ENCODE measurements around the gene OSGIN1. TPM values are rescaled to one million over a fixed set of nuclear protein-coding genes. Genes with fewer than 3 reads are reported as not detected.

The OSGIN1 gene
- total RNA-seq, 1 donor from 2014 or later = 1.4 TPM

DNA sequence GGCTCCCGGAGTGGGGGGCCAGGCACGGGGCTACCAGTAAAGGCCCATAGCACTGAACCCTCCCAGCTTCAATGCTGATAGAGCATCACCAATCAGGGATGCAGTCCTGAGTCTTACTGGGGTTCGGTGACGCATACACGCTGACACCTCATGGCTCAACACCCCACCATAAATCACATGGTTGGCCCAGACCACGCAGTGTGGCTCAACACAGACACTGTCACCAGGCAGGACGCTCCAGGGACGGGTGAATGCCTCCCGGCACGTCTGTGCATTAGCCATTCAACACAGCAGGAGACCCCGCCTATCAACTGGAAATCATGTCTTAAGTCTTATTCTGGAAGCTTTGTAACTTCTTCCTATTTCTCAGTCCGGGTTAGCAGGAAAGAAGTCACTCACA is 50.0 kb downstream of the OSGIN1 start:
- DNase-seq (ENCODE audit: low read depth) = no peak

DNA sequence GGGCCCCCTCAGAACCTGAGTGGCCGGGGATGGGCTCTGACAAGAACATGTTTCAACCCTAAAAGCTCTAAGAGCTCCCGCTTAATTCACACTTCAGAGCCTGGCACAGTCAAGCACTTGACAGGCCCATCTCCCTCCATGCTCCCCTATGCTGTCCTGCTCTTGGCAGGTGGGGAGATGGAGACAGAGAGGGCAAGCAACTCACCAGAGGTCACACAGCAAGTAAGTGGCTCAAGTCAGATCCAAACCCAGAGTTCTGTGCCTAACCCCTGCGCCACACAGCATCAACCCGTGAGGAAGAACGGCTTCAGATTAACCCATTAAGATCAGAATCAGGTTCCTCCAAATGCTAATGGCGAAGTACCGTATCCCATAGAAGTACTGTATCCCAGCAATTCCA is 51.4 kb downstream of the OSGIN1 start:
- DNase-seq (ENCODE audit: low read depth) = no peak

DNA sequence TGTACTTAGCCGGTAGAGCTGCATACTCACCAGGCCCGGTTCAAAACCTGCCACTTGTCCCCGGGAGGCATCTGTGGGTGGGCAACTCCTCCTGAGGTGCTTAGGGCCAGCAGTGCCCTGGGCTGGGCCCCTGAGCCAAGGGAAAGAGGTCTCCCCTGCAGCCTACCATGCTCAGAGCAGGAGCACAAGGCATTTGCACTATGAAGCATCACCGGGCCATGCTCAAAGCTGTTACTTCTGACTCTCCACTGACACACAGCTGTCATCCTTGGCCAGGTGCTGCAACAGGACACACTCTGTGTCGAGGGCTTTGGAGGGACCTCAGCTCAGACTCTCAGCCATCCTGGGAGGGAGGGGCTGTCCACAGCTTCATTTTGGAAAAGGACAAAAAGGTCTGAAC is 52.4 kb downstream of the OSGIN1 start:
- no peak for DNase-seq (ENCODE audit: low read depth)

DNA sequence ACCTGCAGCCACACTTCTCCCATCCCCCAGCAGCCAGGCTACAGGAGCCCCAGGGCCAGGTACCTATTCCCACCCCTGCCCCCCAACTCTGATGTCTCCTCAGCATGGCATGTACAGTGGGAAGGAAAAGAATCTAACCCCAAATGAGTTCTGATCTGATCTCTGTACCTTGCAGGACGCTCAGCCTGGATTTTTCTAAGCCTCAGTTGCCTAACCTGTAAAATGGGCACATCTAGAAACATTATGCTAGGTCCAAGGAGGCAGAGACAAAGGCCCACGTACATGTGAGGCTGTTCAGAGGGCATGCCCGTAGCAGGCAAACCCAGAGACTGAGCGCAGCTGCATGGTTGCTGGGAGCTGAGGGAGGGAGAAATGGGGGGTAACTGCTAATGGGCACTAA is 54.5 kb downstream of the OSGIN1 start:
- no peak for DNase-seq (ENCODE audit: low read depth)

DNA sequence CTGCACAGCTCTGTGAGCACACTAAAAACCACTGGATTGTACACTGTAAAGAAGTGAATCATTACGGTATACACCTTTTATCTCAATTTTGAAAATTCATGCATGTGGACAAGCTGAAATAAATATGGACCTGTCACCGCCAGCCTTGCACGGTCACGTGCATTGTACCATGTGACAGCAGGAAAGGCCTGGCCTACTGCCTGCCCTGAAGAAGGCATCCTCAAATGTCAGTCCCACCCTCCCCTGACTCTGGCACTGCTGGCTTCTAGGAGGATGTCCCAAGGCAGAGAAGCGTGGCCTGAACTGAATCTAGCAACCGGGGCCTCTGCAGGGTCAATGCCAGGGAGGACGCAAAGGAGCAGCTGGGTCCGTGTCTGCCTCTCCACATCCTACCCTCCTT is 54.9 kb downstream of the OSGIN1 start:
- no peak for DNase-seq (ENCODE audit: low read depth)

DNA sequence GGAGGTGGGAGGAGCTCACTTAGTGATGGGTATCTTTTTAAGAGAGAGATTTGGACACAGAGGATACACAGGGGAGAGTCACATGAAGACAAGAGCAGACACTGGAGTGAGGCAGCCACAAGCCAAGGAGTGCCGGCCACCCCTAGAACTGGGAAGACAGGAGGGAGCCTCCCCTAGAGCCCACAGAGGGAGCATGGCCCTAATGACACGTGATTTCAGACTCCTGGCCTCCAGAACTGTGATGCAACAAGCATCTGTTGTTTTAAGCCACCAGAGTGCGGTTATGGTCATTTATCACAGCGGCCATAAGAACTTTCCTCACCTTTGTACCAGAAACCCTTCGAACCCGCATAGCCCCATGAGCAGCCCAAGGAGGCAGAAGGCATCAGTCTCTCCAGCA is 56.2 kb downstream of the OSGIN1 start:
- DNase-seq (ENCODE audit: low read depth) = no peak

DNA sequence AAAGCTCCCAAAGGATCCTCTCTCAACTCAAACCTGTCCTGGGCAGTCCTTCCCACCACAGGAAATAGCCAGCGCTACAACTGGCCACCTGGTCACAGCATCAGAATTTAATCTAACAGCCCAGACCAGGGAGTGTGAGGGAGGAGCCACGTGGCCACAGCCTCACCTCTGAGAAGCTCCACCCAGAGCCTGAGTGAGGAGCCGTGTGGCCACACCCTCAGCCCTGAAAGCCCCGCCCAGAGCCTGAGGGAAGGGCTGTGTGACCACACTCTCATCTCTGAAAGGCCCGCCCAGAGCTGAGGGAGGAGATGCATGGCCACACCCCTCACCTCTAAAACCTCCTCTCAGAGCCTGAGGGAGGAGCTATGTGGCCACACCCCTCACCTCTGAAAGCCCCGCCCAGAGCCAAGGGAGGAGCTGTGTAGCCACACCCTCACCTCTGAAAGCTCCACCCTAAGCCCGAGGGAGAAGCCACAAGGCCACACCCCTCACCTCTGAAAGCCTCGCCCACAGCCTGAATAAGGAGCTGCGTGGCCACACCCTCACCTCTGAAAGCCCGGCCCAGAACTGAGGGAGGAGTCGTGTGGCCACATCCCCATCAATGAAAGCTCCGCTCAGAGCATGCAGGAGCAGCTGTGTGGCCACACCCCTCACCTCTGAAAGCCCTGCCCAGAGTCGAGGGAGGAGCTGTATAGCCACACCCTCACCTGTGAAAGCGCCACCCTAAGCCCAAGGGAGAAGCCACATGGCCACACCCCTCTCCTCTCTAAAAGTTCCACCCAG is 60.9 kb downstream of the OSGIN1 start:
- peak; percentile 67 for DNase-seq (ENCODE audit: low read depth)

DNA sequence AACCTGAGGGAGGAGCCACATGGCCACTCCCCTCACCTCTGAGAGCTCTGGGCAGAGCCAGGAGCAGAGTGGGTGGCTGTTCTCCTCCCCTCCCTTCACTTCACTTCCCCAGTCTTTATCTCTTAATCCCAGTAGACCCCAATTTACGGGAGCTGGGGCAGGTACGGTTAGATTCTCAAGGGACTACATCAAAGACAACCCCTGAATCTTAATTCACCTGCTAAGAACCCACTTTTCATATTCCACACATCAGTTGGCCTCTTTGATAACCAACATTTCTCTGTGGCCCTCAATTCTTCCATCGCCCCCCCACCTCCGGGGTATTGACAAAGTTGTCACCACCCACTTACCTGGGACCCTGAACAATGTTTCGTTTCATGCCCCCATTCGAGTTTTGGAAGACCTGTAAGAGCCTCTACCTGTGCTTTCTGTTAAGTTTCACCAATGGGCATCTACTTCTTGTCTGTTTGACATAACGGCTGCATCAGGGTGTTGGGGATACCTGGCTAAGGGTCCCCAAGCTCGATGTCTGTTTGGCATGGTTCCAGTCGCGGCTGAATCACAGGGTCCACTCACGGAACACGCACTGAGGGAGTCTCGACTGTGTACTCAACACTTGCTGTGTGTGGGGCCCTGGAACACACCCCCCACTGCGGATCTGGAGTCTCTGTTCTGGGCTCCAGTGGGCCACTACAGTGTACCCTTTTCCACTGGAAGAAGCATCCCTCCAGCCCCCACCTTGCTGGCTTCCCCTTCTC is 61.7 kb downstream of the OSGIN1 start:
- DNase-seq (ENCODE audit: low read depth) = no peak

DNA sequence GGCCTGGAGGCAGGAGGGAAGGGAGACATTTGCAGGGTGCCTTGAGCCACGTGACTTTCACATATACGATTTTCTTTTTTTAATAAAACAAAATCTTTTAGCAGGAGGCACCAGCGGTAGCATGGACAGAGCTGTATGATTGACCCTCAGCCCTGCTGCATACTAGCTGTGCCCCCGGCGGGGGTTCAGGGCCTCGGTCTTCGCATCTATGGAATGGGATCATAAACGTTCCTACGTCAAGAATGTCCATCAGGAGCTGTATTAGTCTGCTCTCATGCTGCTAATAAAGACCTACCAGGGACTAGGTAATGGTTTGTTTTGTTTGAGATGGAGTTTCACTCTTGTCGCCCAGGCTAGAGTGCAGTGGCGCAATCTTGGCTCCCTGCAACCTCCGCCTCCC is 62.4 kb downstream of the OSGIN1 start:
- DNase-seq (ENCODE audit: low read depth) = no peak

Other genes starting within 250 kb of the OSGIN1 start
- gene HSBP1, start 145.3 kb upstream of the OSGIN1 start, total RNA-seq = 39.1 and 103 TPM in 2 replicates
- 3.6 and 7.1 TPM in 2 replicates for gene MLYCD, start 54.1 kb upstream of the OSGIN1 start, total RNA-seq
- gene NECAB2, start 15.0 kb downstream of the OSGIN1 start, total RNA-seq = not detected in 2 replicates
- not detected in 2 replicates for gene SLC38A8, start 89.6 kb downstream of the OSGIN1 start, total RNA-seq
- gene MBTPS1, start 163.7 kb downstream of the OSGIN1 start, total RNA-seq = 71.0 and 115 TPM in 2 replicates
- gene HSDL1, start 191.9 kb downstream of the OSGIN1 start, total RNA-seq = 32.0 and 34.6 TPM in 2 replicates
- gene DNAAF1, start 192.1 kb downstream of the OSGIN1 start, total RNA-seq = 0.45 TPM in 1 of 2 replicates, not detected in the other
- gene TAF1C, start 233.8 kb downstream of the OSGIN1 start, total RNA-seq = 11.1 and 24.5 TPM in 2 replicates
- gene ADAD2, start 237.9 kb downstream of the OSGIN1 start, total RNA-seq = 0.35 TPM in 1 of 2 replicates, not detected in the other

All from renal cortical epithelial cell (primary cell).